ENCODE measurements around the gene ADAM19.

Gene ADAM19, protein sequence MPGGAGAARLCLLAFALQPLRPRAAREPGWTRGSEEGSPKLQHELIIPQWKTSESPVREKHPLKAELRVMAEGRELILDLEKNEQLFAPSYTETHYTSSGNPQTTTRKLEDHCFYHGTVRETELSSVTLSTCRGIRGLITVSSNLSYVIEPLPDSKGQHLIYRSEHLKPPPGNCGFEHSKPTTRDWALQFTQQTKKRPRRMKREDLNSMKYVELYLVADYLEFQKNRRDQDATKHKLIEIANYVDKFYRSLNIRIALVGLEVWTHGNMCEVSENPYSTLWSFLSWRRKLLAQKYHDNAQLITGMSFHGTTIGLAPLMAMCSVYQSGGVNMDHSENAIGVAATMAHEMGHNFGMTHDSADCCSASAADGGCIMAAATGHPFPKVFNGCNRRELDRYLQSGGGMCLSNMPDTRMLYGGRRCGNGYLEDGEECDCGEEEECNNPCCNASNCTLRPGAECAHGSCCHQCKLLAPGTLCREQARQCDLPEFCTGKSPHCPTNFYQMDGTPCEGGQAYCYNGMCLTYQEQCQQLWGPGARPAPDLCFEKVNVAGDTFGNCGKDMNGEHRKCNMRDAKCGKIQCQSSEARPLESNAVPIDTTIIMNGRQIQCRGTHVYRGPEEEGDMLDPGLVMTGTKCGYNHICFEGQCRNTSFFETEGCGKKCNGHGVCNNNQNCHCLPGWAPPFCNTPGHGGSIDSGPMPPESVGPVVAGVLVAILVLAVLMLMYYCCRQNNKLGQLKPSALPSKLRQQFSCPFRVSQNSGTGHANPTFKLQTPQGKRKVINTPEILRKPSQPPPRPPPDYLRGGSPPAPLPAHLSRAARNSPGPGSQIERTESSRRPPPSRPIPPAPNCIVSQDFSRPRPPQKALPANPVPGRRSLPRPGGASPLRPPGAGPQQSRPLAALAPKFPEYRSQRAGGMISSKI

DNA sequence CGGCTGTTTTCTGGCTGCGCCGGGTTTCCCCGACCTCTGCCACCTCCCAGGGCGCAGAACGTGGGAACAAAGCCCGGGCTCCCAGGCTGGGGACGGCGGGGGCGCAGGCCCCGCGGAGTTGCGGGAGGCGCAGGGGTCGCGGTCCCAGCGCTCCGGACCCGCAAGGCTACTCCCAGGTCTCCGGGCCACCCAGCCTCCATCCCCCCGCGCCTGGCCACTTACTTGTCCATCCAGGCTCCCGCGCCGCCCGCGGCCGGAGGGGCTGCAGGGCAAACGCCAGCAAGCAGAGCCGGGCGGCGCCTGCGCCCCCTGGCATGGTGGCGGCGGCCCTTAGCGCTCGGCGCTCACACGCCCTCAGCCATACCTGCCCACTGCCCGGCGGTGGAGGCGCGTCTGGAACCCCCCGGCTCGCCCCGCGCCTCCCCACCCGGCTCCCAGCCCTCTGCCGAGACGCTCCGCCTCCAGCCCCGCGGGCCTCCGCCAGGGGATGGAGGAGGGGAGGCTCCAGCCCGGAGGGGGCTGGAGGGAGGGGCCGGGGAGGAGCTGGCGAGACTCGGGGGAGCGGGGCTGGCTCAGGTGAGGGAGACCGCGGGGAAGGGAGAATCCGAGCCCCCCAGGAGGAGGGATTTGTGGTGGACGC is at the start of gene ADAM19:
Gene ADAM19, minus strand, starts transcription at position 395 of the 640 bp plus-strand sequence. Its CDS starts 79 bp downstream, at position 316.
- peak within 1 kb of the TSS; percentile 63 to 95 for H3K4me3 ChIP-seq (ENCODE audit: low read depth in 1 of 2, low read length in 2 of 2)
- no peaks in the 10 kb centered on the region for H3K27me3 ChIP-seq (ENCODE audit: control insufficient read depth in 1 of 2, insufficient read depth in 2 of 2, low read length in 2 of 2)
- peaks cover 7% of the 10 kb centered on the region for H3K36me3 ChIP-seq (ENCODE audit: insufficient read depth, low read length)
- peak within 1 kb of the TSS; percentile 79 for H3K9ac ChIP-seq (ENCODE audit: low read length)
- H3K4me1 ChIP-seq (ENCODE audit: insufficient read depth, low read length) = peaks cover 32% of the 10 kb centered on the region
- no peaks in the 10 kb centered on the region for H3K9me3 ChIP-seq (ENCODE audit: low read length)
- H3K27ac ChIP-seq (ENCODE audit: low read depth, low read length) = peak within 1 kb of the TSS; percentile 87

DNA sequence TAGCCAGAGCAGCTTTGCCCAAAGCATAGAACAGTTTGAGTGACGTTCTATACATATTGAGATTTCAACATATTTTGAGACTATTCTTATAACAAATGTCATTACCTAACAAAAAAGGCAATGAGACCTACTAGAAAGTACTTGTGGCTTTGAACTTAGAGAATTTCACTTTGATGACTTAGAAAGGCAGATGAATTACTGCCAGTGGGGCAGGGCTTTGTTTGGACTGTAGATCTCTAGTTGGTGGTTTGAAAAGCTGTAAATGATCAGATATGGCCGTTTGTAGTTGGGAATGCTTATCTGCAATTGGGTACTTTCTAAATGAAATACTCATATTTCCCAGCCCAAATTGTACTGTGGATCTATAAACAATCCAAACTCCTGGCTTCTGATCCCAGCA is 48.6 kb upstream of the ADAM19 start:
- no peak overlapping the region for H3K4me3 ChIP-seq (ENCODE audit: low read depth in 1 of 2, low read length in 2 of 2)
- H3K9me3 ChIP-seq (ENCODE audit: low read length) = no peaks in the 10 kb centered on the region
- no peaks in the 10 kb centered on the region for H3K27me3 ChIP-seq (ENCODE audit: control insufficient read depth in 1 of 2, insufficient read depth in 2 of 2, low read length in 2 of 2)
- H3K36me3 ChIP-seq (ENCODE audit: insufficient read depth, low read length) = no peaks in the 10 kb centered on the region
- H3K27ac ChIP-seq (ENCODE audit: low read depth, low read length) = no peak overlapping the region
- no peaks in the 10 kb centered on the region for H3K4me1 ChIP-seq (ENCODE audit: insufficient read depth, low read length)
- H3K9ac ChIP-seq (ENCODE audit: low read length) = no peak overlapping the region

DNA sequence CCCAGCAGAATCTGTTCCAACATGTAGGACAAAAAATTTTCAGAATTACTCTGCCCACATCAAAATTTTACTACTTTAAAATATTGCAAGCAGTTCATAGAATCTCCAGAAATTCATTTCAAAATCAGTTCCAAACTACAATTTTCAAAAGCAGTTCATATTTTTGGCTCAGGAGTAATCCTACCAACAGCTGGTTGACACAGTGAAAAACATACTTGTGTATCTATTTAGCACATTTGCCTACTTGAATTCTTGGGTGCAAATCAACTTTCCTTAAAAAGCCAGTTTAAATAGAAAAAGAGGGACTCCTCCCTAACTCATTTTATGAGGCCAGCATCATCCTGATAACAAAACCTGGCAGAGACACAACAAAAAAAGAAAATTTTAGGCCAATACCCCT is 45.2 kb upstream of the ADAM19 start:
- H3K27ac ChIP-seq (ENCODE audit: low read depth, low read length) = no peak overlapping the region
- H3K36me3 ChIP-seq (ENCODE audit: insufficient read depth, low read length) = no peaks in the 10 kb centered on the region
- no peaks in the 10 kb centered on the region for H3K4me1 ChIP-seq (ENCODE audit: insufficient read depth, low read length)
- H3K9ac ChIP-seq (ENCODE audit: low read length) = no peak overlapping the region
- H3K27me3 ChIP-seq (ENCODE audit: control insufficient read depth in 1 of 2, insufficient read depth in 2 of 2, low read length in 2 of 2) = no peaks in the 10 kb centered on the region
- no peaks in the 10 kb centered on the region for H3K9me3 ChIP-seq (ENCODE audit: low read length)
- H3K4me3 ChIP-seq (ENCODE audit: low read depth in 1 of 2, low read length in 2 of 2) = no peak overlapping the region

DNA sequence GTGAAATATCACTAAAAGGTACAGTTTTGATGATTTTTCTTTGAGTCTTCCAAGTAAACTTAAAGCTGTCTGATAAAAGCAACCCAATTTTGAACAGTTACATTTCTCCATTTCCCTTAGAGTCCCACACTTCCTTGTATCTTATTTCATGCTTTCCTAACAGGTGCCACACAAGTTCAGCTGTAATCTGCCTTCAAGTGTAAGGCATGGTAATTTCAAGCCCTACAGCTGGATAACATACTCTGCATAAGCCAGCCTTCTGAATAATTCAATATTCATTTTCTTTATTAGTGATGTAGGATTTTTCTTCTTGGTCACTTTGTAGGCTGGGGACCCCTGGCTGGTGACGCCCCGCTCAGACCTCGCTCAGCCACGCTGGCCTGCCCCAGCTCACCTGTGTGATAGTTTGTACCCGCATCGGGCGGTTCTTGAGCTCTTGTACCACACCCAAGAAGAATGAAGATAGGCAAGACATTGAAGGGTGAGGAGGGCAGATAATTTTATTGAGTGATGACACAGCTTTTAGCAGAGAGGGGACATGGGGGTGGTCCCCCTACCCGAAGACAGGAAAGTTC is 42.7 kb upstream of the ADAM19 start:
- no peaks in the 10 kb centered on the region for H3K9me3 ChIP-seq (ENCODE audit: low read length)
- H3K27ac ChIP-seq (ENCODE audit: low read depth, low read length) = no peak overlapping the region
- no peak overlapping the region for H3K4me3 ChIP-seq (ENCODE audit: low read depth in 1 of 2, low read length in 2 of 2)
- H3K36me3 ChIP-seq (ENCODE audit: insufficient read depth, low read length) = no peaks in the 10 kb centered on the region
- H3K27me3 ChIP-seq (ENCODE audit: control insufficient read depth in 1 of 2, insufficient read depth in 2 of 2, low read length in 2 of 2) = no peaks in the 10 kb centered on the region
- no peaks in the 10 kb centered on the region for H3K4me1 ChIP-seq (ENCODE audit: insufficient read depth, low read length)
- H3K9ac ChIP-seq (ENCODE audit: low read length) = no peak overlapping the region

DNA sequence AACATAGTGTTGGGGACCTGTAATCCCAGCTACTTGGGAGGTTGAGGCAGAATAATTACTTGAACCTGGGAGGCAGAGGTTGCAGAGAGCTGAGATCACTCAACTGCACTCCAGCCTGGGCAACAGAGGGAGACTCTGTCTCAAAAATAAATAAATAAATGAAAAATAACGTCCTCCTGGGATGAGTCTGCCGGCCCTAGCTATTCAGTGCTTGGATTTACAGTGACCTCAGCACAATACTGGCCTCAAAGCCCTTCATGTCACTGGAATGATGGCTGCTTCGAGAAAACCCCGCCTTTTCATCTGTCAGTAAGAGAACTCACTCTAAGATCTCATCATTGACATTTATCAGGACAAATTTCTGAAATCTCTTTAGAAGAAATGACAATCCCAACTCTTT is 41.2 kb upstream of the ADAM19 start:
- Histone ChIP-seq H3K27me3 (ENCODE audit: control insufficient read depth in 1 of 2, insufficient read depth in 2 of 2, low read length in 2 of 2) (no peaks in the 10 kb centered on the region), H3K4me1 (ENCODE audit: insufficient read depth, low read length) (peaks cover 15% of the 10 kb centered on the region), H3K9ac (ENCODE audit: low read length) (no peak overlapping the region), H3K4me3 (ENCODE audit: low read depth in 1 of 2, low read length in 2 of 2) (no peak overlapping the region), H3K27ac (ENCODE audit: low read depth, low read length) (no peak overlapping the region), H3K36me3 (ENCODE audit: insufficient read depth, low read length) (no peaks in the 10 kb centered on the region), H3K9me3 (ENCODE audit: low read length) (no peaks in the 10 kb centered on the region)

DNA sequence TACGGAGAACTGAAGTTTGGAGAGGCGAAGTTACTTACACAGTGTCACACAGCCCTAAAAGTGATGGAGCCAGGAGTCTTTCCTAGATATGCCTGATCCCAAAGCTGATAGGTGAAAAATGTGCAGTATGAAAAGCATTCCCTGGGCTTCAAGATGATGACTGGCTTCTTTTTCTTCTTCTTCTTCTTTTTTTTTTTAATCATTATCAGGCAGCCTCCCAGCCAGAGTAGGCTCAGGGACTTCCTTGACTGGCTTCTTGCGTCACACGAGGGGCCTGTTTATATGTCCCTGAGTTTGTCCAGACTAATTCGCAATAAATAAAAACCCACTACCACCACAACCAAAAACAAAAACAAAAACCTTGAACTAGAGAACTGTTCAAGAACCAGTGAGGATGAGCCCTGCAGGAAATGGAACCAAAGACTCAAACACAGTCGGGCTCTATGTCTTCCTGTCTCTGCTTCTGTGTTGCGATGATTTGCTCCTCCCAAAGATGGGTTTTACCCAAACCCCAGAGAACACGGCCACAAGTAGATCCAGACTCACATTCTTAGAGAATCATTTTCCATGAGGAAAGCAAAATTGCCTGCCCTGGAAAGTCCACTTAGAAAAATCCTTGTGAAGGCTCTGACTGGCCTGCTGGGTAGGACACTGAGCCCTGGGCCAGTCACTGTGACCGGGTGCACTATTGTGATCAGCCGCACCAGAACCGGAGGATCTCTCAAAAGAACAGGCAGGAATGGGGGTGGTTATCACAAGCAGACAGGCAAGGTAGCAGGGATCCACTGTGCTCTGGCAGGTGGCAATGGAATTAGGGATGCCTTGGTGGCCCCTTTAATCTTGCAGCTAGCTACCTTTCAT is 38.0 kb upstream of the ADAM19 start:
- no peak overlapping the region for H3K4me3 ChIP-seq (ENCODE audit: low read depth in 1 of 2, low read length in 2 of 2)
- H3K9me3 ChIP-seq (ENCODE audit: low read length) = no peaks in the 10 kb centered on the region
- no peaks in the 10 kb centered on the region for H3K27me3 ChIP-seq (ENCODE audit: control insufficient read depth in 1 of 2, insufficient read depth in 2 of 2, low read length in 2 of 2)
- H3K27ac ChIP-seq (ENCODE audit: low read depth, low read length) = no peak overlapping the region
- H3K4me1 ChIP-seq (ENCODE audit: insufficient read depth, low read length) = peaks cover 15% of the 10 kb centered on the region
- H3K9ac ChIP-seq (ENCODE audit: low read length) = no peak overlapping the region
- no peaks in the 10 kb centered on the region for H3K36me3 ChIP-seq (ENCODE audit: insufficient read depth, low read length)

DNA sequence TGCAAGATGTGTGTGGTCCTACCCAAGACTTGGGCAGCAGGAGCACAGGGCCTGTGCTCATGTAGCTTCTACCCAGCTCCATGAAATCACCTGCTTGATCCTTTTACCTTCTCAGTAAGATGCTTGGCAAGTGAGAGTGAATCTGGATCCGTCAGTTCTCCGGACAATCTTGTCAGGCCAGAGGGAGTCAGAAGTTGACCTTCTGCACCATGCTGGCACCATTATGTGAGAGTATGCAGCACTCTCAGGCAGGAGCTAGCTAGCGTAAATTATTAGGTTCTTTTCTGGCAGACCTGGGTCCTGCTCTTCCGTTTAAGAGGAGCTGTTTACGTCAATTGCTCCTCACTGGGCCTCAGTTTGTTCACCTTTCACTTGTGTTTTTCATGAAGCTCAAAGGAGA is 37.0 kb upstream of the ADAM19 start:
- Histone ChIP-seq H3K27me3 (ENCODE audit: control insufficient read depth in 1 of 2, insufficient read depth in 2 of 2, low read length in 2 of 2) (no peaks in the 10 kb centered on the region), H3K36me3 (ENCODE audit: insufficient read depth, low read length) (no peaks in the 10 kb centered on the region), H3K27ac (ENCODE audit: low read depth, low read length) (peak overlapping the region; percentile 48), H3K9ac (ENCODE audit: low read length) (no peak overlapping the region), H3K4me3 (ENCODE audit: low read depth in 1 of 2, low read length in 2 of 2) (no peak overlapping the region), H3K4me1 (ENCODE audit: insufficient read depth, low read length) (peaks cover 16% of the 10 kb centered on the region), H3K9me3 (ENCODE audit: low read length) (no peaks in the 10 kb centered on the region)

DNA sequence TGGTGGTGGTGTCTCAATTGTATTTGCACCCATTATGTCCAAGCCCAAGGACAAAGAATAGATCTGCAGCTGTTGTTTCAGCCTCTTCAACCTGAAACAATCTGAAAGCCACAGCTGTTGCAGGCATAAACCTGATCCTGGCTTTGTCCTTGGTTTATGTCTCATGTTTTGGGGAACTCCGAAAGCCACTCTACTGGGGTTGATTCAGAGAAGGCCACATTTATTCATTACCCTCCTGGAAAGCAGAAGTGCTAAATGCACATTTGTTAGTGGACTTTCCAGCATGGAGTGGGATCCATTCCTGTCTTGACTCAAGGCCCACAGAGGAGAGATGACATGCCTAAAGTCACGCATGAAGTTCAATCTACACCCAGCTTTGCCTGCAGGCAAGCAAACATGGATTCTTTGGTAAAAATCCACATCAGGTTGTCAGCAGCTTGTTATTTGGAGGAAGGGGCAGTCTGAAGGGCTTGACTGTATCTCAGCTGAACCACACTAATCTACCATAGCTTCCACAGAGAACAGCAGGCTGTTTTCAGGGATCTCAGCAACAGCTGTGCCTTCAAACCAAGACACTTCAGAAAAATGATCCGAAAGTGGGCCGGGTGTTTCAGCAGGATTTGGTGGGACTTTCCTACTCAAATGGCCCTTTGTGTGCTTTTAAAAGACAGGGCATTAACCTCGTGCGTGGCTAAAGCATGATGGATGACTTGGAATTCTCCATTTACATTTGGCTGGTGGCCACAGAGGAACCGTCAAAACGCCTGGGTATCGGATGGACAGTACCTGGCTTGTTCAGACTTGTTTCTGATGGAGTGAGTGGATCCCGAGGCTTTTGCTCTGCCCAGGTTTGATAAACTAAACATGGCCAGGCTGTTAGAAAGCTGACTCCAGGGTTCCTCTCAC is 36.2 kb upstream of the ADAM19 start:
- Histone ChIP-seq H3K27ac (ENCODE audit: low read depth, low read length) (peak overlapping the region; percentile 48), H3K9me3 (ENCODE audit: low read length) (no peaks in the 10 kb centered on the region), H3K4me3 (ENCODE audit: low read depth in 1 of 2, low read length in 2 of 2) (no peak overlapping the region), H3K27me3 (ENCODE audit: control insufficient read depth in 1 of 2, insufficient read depth in 2 of 2, low read length in 2 of 2) (no peaks in the 10 kb centered on the region), H3K36me3 (ENCODE audit: insufficient read depth, low read length) (no peaks in the 10 kb centered on the region), H3K4me1 (ENCODE audit: insufficient read depth, low read length) (peaks cover 21% of the 10 kb centered on the region), H3K9ac (ENCODE audit: low read length) (no peak overlapping the region)

DNA sequence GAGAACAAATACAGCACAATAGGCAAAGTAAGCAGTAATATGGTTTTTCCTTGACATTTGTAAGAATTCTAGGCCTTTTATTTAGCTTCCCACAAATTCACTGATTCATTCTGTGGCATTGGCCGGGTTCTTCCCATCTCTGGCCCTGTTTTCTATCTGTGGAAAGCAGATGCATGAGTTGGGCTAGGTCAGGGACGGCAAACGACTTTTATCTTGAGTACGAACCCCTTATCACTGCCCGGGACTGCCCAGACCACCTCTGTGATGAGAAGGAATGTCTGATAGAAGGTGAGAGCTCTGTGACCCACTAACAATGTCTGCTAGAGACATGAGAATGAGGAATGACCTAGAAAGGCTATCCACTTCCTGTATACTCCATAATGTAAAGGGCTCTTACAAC is 35.4 kb upstream of the ADAM19 start:
- Histone ChIP-seq H3K36me3 (ENCODE audit: insufficient read depth, low read length) (no peaks in the 10 kb centered on the region), H3K27ac (ENCODE audit: low read depth, low read length) (no peak overlapping the region), H3K9ac (ENCODE audit: low read length) (no peak overlapping the region), H3K4me3 (ENCODE audit: low read depth in 1 of 2, low read length in 2 of 2) (no peak overlapping the region), H3K27me3 (ENCODE audit: control insufficient read depth in 1 of 2, insufficient read depth in 2 of 2, low read length in 2 of 2) (no peaks in the 10 kb centered on the region), H3K9me3 (ENCODE audit: low read length) (no peaks in the 10 kb centered on the region), H3K4me1 (ENCODE audit: insufficient read depth, low read length) (peaks cover 21% of the 10 kb centered on the region)
